HepG2 (cell line): ENCODE results near the gene PRTN3. TPM values are rescaled to one million over a fixed set of nuclear protein-coding genes. Genes with fewer than 3 reads are reported as not detected.
"Not testable (repeated sequence)": the region's sequence is repeated elsewhere in the genome, so short reads cannot be mapped to it uniquely, and the experiment has no call there.

Experiments
- ATAC-seq: fragments of 200-7000 bp; cut with Tn5 transposase; 3 replicates; pipeline ENCODE4 v1.9.1; 2020; ENCODE audit warnings: mild to moderate bottlenecking, moderate library complexity
- BruUV-seq: library from RNA; stranded (reverse); fragments of 400-500 nt; replicated peaks from 2 replicates; lab custom pipeline; 2021; lab: Mats Ljungman, UMichigan
- CTCF ChIA-PET: fragments of 300-600 bp; formaldehyde crosslinking; extraction: SDS; loops from one replicate; lab custom pipeline; 2021; ENCODE audit warnings: low total read pairs, inconsistent platforms, low intra/inter-chr PET ratio; lab: Yijun Ruan, JAX
- POLR2A ChIA-PET: fragments of 350-600 bp; sonication (Branson Sonifier 250); formaldehyde crosslinking; loops from one replicate; lab custom pipeline; 2020; ENCODE audit warnings: antibody characterized with exemption, inconsistent platforms; lab: Yijun Ruan, JAX
- DNase-seq: peaks from one replicate; pipeline ENCODE4 v3.0.0-alpha.2; 2015; ENCODE audit warnings: low spot score
- FAIRE-seq: peaks from 3 replicates; lab custom pipeline; 2011; peaks lifted over from hg19 to GRCh38; lab: Jason Lieb, UNC
- H2AFZ ChIP-seq: one replicate; pipeline ENCODE4 v1.6.1; 2011; ENCODE audit warnings: low read length, inconsistent platforms
- H3K27ac ChIP-seq: fragments of 300-600 bp; 3 replicates; pipeline ENCODE4 v1.8.0; 2011; ENCODE audit warnings: mixed run types, mild to moderate bottlenecking, mixed read lengths, low read length, inconsistent platforms; ENCODE audit not compliant: insufficient read depth; ENCODE audit errors: extremely low read length
- H3K27me3 ChIP-seq, 2 experiments: fragments of 200-600 bp in 1 of 2; 2 replicates in 1 of 2; 3 replicates in 1 of 2; pipeline versions ENCODE4 v1.6.0 to v1.8.0; 2011; ENCODE audit warnings: low read length in 2 of 2, mild to moderate bottlenecking in 2 of 2, moderate library complexity in 2 of 2, inconsistent platforms in 1 of 2; ENCODE audit not compliant: insufficient read depth in 2 of 2, control insufficient read depth in 1 of 2
- H3K36me3 ChIP-seq, 2 experiments: fragments of 200-600 bp in 1 of 2; replicated peaks in 1 of 2; 2 replicates in 1 of 2; 3 replicates in 1 of 2; pipeline versions ENCODE4 v1.5.1 to v1.8.0; 2011; ENCODE audit warnings: low read length in 2 of 2, inconsistent platforms in 1 of 2; ENCODE audit not compliant: insufficient read depth in 2 of 2, control insufficient read depth in 1 of 2
- H3K4me1 ChIP-seq: 2 replicates; pipeline ENCODE4 v1.5.1; 2012; ENCODE audit warnings: low read length, inconsistent platforms; ENCODE audit not compliant: insufficient read depth
- H3K4me2 ChIP-seq: 2 replicates; pipeline ENCODE4 v1.6.0; 2011; ENCODE audit warnings: low read depth, low read length, inconsistent platforms
- H3K4me3 ChIP-seq, 3 experiments: fragments of 200-600 bp in 1 of 3; sonication (generic), shearing (Covaris generic) in 1 of 3; replicated peaks in 1 of 3; 2 replicates each; pipeline ENCODE4 v1.5.1; 2011 to 2016; ENCODE audit warnings: low read length in 3 of 3, inconsistent platforms in 2 of 3, low read depth in 2 of 3, mild to moderate bottlenecking in 2 of 3, control low read depth in 1 of 3, mixed read lengths in 1 of 3; ENCODE audit not compliant: insufficient read depth in 1 of 3
- H3K79me2 ChIP-seq: one replicate; pipeline ENCODE4 v1.6.1; 2011; ENCODE audit warnings: low read length, inconsistent platforms; ENCODE audit not compliant: insufficient read depth
- H3K9ac ChIP-seq: 2 replicates; pipeline ENCODE4 v1.6.0; 2011; ENCODE audit warnings: mild to moderate bottlenecking, low read depth, low read length, inconsistent platforms; ENCODE audit not compliant: insufficient read depth
- H3K9me3 ChIP-seq: 2 replicates; pipeline ENCODE4 v1.5.1; 2012; ENCODE audit warnings: mild to moderate bottlenecking, low read length
- H4K20me1 ChIP-seq: 2 replicates; pipeline ENCODE4 v1.6.0; 2011; ENCODE audit warnings: inconsistent platforms, mild to moderate bottlenecking, low read length, moderate library complexity; ENCODE audit not compliant: insufficient read depth
- WGBS: methylation state at CpG from one replicate; pipeline ENCODE4 v1.1.6; 2017; ENCODE audit warnings: low lambda C conversion rate; 5-methylcytosine and 5-hydroxymethylcytosine counted together
- in situ Hi-C: cut with HindIII; loops from 2 replicates; pipeline ENCODE4 v1.10.0; 2017; ENCODE audit warnings: low pct_unique_long_range_greater_than_20kb; ENCODE audit not compliant: extremely low pct_ligation_motif_present
- intact Hi-C: fragments of 100-400 bp; cut with micrococcal nuclease; formaldehyde crosslinking; loops from one replicate; pipeline ENCODE4 v1.10.0; 2022; ENCODE audit not compliant: unreplicated experiment
- polyA plus RNA-seq, 8 experiments: library from polyadenylated mRNA; depleted of rRNA in 3 of 8; stranded (reverse) in 7 of 8; unstranded in 1 of 8; fragments of >200 nt; fragmentation: Illumina TruSeq in 4 of 8; extraction: Trizol in 4 of 8; gene quantifications; 2 replicates each; pipeline versions ENCODE4 v1.2.1 to v1.2.3, GENCODE V29; 2011 to 2016; ENCODE audit warnings: low read depth in 4 of 8, missing spikeins in 1 of 8, mixed read lengths in 1 of 8; ENCODE audit not compliant: insufficient read depth in 1 of 8
- total RNA-seq, 5 experiments: library from RNA; depleted of rRNA; stranded (reverse); fragments of >200 nt; fragmentation: Illumina TruSeq; extraction: Trizol; gene quantifications; 2 replicates each; pipeline ENCODE4 v1.2.3, GENCODE V29; 2016; ENCODE audit warnings: low read depth in 1 of 5
- TF ChIP-seq, protein P1 (sequence below): sonication (generic); formaldehyde crosslinking; IDR thresholded peaks from 2 replicates; pipeline ENCODE4 v1.9.0; 2021; ENCODE audit warnings: missing genetic modification reagents, mild to moderate bottlenecking, borderline replicate concordance
- TF ChIP-seq, protein P2 (sequence below): sonication (generic); formaldehyde crosslinking; IDR thresholded peaks from 2 replicates; pipeline ENCODE4 v1.4.0; 2020; ENCODE audit warnings: missing genetic modification reagents
- TF ChIP-seq, protein P3 (sequence below): sonication (generic); formaldehyde crosslinking; IDR thresholded peaks from 2 replicates; pipeline ENCODE4 v1.5.0; 2020; ENCODE audit warnings: mild to moderate bottlenecking, missing genetic modification reagents

The PRTN3 gene
- total and polyA plus RNA-seq, 2 of the 13 experiments (the other 11 are each of a cell fraction or from before 2014, with no cell fraction given), result not detected

DNA sequence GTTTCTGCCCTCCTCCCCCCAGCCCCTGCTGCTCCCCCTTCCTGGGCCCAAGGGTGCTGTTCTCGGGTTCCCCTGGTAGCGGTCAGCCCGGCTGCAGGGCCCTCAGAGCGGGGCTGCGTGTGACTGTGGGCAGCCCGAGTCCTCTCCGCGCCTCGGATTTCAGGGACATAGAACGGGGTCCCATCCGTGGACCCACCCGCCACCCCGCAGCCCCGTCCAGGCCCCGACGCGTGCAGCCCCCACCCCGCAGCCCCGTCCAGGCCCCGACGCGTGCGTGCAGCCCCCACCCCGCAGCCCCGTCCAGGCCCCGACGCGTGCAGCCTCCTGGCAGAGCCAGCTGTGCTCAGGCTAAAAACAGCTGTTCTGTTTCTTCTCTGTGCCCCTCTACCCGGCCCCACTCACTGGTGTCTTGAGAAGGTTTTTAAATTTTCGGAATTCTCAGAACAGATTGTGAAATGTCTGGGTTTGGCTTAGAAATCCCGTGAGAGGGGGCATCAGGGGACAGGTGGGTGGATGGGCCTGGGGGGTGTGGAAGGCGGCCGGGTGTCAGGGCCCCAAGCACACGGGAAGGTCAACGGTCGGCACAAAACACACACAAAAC is 5.5 kb upstream of the PRTN3 start:
- TF ChIP-seq, protein P1, sequence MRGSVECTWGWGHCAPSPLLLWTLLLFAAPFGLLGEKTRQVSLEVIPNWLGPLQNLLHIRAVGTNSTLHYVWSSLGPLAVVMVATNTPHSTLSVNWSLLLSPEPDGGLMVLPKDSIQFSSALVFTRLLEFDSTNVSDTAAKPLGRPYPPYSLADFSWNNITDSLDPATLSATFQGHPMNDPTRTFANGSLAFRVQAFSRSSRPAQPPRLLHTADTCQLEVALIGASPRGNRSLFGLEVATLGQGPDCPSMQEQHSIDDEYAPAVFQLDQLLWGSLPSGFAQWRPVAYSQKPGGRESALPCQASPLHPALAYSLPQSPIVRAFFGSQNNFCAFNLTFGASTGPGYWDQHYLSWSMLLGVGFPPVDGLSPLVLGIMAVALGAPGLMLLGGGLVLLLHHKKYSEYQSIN, result no peak
- TF ChIP-seq, protein P2, sequence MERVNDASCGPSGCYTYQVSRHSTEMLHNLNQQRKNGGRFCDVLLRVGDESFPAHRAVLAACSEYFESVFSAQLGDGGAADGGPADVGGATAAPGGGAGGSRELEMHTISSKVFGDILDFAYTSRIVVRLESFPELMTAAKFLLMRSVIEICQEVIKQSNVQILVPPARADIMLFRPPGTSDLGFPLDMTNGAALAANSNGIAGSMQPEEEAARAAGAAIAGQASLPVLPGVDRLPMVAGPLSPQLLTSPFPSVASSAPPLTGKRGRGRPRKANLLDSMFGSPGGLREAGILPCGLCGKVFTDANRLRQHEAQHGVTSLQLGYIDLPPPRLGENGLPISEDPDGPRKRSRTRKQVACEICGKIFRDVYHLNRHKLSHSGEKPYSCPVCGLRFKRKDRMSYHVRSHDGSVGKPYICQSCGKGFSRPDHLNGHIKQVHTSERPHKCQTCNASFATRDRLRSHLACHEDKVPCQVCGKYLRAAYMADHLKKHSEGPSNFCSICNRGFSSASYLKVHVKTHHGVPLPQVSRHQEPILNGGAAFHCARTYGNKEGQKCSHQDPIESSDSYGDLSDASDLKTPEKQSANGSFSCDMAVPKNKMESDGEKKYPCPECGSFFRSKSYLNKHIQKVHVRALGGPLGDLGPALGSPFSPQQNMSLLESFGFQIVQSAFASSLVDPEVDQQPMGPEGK (CRISPR knock-in tag), result 0 out of 2 replicates have a peak, but pooled peaks have one; percentile 35
- intact Hi-C loops (no loop called here), in situ Hi-C loops (no loop called here)
- WGBS, result 58% methylated on average over 22 of the region's 36 CpGs
- peak; percentile 25; the same call in 2 of the 3 replicates for ATAC-seq
- FAIRE-seq, result no peak
- Histone ChIP-seq H3K4me2 (no peak overlapping the region), H4K20me1 (no peaks in the 10 kb centered on the region), H3K9me3 (no peaks in the 10 kb centered on the region), H3K9ac (no peak overlapping the region), H3K79me2 (no peaks in the 10 kb centered on the region), H3K36me3 (no peaks in the 10 kb centered on the region), H2AFZ (no peak overlapping the region), H3K27me3 (peaks cover 14 to 55% of the 10 kb centered on the region in 2 experiments), H3K27ac (no peak overlapping the region), H3K4me1 (peaks cover 37% of the 10 kb centered on the region), H3K4me3 (no peak overlapping the region)
- CTCF ChIA-PET, result no interaction called here
- BruUV-seq, result no TSS peak
- POLR2A ChIA-PET, result no interaction called here
- no peak for DNase-seq

DNA sequence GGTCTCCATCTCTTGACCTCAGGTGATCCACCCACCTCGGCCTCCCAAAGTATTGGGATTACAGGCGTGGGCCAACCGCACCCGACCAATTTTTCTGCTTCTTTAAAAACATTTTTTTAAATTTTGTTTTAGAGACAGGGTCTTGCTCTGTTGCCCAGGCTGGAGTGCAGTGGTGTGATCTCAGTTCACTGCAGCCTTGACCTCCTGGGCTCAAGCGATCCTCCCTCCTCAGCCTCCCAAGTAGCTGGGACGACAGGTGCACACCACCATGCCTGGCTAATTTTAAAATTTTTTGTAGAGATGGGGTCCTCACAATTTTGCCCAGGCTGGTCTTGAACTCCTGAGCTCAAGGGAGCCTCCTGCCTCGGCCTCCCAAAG is 2.0 kb downstream of the PRTN3 start:
- intact Hi-C loops, in situ Hi-C loops, H3K27ac ChIP-seq, H3K9ac ChIP-seq, H3K9me3 ChIP-seq, H3K36me3 ChIP-seq, BruUV-seq, ATAC-seq, H3K4me3 ChIP-seq, FAIRE-seq, CTCF ChIA-PET, H3K4me2 ChIP-seq, H3K79me2 ChIP-seq, H2AFZ ChIP-seq, DNase-seq, H4K20me1 ChIP-seq, POLR2A ChIA-PET: not testable (repeated sequence)
- 52% methylated on average over 6 of the region's 7 CpGs for WGBS
- TF ChIP-seq, protein P3, sequence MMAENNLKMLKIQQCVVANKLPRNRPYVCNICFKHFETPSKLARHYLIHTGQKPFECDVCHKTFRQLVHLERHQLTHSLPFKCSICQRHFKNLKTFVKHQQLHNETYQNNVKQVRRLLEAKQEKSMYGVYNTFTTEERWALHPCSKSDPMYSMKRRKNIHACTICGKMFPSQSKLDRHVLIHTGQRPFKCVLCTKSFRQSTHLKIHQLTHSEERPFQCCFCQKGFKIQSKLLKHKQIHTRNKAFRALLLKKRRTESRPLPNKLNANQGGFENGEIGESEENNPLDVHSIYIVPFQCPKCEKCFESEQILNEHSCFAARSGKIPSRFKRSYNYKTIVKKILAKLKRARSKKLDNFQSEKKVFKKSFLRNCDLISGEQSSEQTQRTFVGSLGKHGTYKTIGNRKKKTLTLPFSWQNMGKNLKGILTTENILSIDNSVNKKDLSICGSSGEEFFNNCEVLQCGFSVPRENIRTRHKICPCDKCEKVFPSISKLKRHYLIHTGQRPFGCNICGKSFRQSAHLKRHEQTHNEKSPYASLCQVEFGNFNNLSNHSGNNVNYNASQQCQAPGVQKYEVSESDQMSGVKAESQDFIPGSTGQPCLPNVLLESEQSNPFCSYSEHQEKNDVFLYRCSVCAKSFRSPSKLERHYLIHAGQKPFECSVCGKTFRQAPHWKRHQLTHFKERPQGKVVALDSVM (CRISPR knock-in tag), result peak; percentile 50
- Histone ChIP-seq H3K4me1 (peaks cover 31% of the 10 kb centered on the region), H3K27me3 (peaks cover 18 to 66% of the 10 kb centered on the region in 2 experiments)
